ENCODE measurements around the gene TRIM9. TPM values are rescaled to one million over a fixed set of nuclear protein-coding genes. Genes with fewer than 3 reads are reported as not detected.
"Not testable (repeated sequence)": the region's sequence is repeated elsewhere in the genome, so short reads cannot be mapped to it uniquely, and the experiment has no call there.

TRIM9 gene
- total and polyA plus RNA-seq, 2 experiments from 2014 or later, result 2.3 to 4.1 TPM

DNA sequence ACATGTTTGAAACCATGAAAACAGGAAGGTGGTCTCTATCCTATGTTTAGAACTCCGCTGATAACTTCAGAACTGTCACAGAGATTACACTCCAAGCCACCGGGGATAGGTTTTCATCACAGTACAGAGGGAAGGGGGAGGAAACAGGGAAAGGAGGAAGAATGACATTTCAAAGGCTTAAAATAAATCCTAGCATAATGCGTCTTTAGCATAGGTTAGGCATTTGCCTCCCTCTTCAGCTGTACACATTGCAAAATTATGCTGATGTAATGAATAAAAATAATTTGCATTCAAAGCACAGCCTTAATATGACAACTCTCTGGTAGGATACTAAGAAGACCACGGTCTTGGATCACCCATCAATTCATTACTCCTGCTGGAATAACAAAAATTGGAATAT lies 96.3 kb downstream of the TRIM9 start:
- H3K9me3 ChIP-seq (ENCODE audit: low read depth), result no peaks in the 10 kb centered on the region
- H3K27me3 ChIP-seq, result no peaks in the 10 kb centered on the region
- no peak for TF ChIP-seq CTCF (IDR thresholded peaks at IDR 0.05; ENCODE audit: low read depth, low read length)
- DNase-seq (ENCODE audit: low read depth in 1 of 2, low spot score in 1 of 2), result no peak
- no peaks in the 10 kb centered on the region for H3K36me3 ChIP-seq
- H3K4me3 ChIP-seq, result no peak overlapping the region
- H3K4me1 ChIP-seq (ENCODE audit: low read depth), result peaks cover 13% of the 10 kb centered on the region
- H3K27ac ChIP-seq, result no peak overlapping the region

- peak in 1 of 2 donors; percentile 20 for DNase-seq (ENCODE audit: low read depth in 1 of 2, low spot score in 1 of 2)
- no peak for TF ChIP-seq CTCF (IDR thresholded peaks at IDR 0.05; ENCODE audit: low read depth, low read length)
- H3K27me3 ChIP-seq, result no peaks in the 10 kb centered on the region
- H3K4me3 ChIP-seq, result no peak overlapping the region
- peak overlapping the region; percentile 48 for H3K27ac ChIP-seq
- no peaks in the 10 kb centered on the region for H3K9me3 ChIP-seq (ENCODE audit: low read depth)
- no peaks in the 10 kb centered on the region for H3K36me3 ChIP-seq
- H3K4me1 ChIP-seq (ENCODE audit: low read depth), result peaks cover 13% of the 10 kb centered on the region
These were observed 97.2 kb downstream of the TRIM9 start for GRCh38 chr14:50997712-50998111.

DNA sequence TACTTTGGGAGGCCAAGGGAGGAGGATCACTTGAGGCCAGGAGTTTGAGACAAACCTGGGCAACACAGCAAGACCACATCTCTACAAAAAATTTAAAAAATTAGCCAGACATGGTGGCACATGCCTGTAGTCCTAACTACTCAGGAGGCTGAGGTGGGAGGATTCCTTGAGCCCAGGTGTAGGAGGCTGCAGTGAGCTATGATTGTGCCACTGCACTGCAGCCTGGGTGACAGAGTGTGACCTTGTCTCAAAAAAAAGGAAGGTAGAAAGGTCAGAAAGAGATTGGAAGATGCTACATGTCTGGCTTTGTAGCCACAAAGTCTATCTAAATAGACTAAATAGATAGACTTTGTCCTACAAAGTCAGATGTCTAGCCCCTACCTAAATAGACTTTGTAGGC lies 100.7 kb downstream of the TRIM9 start:
- H3K27ac ChIP-seq; H3K27me3 ChIP-seq; H3K9me3 ChIP-seq (ENCODE audit: low read depth); H3K4me3 ChIP-seq; H3K36me3 ChIP-seq; H3K4me1 ChIP-seq (ENCODE audit: low read depth); DNase-seq (ENCODE audit: low read depth in 1 of 2, low spot score in 1 of 2): not testable (repeated sequence)

GRCh38 chr14:50985859-50986331 lies 109.0 kb downstream of the TRIM9 start:
- TF ChIP-seq CTCF (IDR thresholded peaks at IDR 0.05; ENCODE audit: low read depth, low read length), result no peak
- DNase-seq (ENCODE audit: low read depth in 1 of 2, low spot score in 1 of 2), result no peak
- Histone ChIP-seq H3K9me3 (ENCODE audit: low read depth) (no peaks in the 10 kb centered on the region), H3K4me1 (ENCODE audit: low read depth) (no peaks in the 10 kb centered on the region), H3K27ac (no peak overlapping the region), H3K36me3 (no peaks in the 10 kb centered on the region), H3K27me3 (no peaks in the 10 kb centered on the region), H3K4me3 (no peak overlapping the region)

DNA sequence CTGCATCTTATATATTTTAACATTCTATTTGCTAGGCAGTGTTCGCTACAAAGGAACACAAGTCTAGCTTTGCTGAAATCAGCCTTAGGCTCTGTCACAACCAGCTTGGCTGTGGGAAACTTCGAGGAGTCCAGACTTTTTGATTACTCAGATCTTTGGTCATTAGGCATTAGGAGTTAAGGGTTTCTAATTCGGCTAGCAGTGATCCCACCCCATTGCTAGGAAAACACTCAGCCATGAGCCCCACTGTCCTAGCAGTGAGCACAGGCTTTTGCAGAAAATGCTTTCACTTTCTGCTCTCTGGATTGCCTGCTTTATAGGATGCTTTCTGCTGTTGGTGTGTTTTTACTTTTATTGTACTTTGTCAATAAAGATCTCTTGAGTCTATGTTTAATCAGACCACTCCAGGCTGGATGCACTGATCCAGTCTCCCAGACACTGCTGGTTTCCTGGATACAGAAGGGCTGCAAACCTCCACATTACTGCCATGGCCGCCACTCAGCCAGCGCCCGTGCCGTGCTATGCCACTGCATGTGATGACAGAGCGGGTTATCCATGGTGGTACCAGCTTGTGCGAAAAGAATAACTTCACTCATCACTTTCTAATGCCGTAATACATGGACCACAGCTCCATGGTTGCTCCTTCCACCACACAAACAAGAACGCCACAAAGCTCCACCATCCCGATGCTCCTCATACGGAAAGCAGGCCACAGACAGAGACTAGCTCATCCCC lies 109.6 kb downstream of the TRIM9 start:
- H3K4me1 ChIP-seq (ENCODE audit: low read depth), result peaks cover 4% of the 10 kb centered on the region
- no peak overlapping the region for H3K4me3 ChIP-seq
- no peak overlapping the region for H3K27ac ChIP-seq
- no peaks in the 10 kb centered on the region for H3K9me3 ChIP-seq (ENCODE audit: low read depth)
- peak in 1 of 2 donors; percentile 12 for DNase-seq (ENCODE audit: low read depth in 1 of 2, low spot score in 1 of 2)
- H3K36me3 ChIP-seq, result no peaks in the 10 kb centered on the region
- no peak for TF ChIP-seq CTCF (IDR thresholded peaks at IDR 0.05; ENCODE audit: low read depth, low read length)
- H3K27me3 ChIP-seq, result no peaks in the 10 kb centered on the region

- no peak for DNase-seq (ENCODE audit: low read depth in 1 of 2, low spot score in 1 of 2)
- no peak overlapping the region for H3K27ac ChIP-seq
These were observed 110.7 kb downstream of the TRIM9 start for GRCh38 chr14:50984036-50984710.

More at GRCh38 chr14:50984036-50984710, 110.7 kb downstream of the TRIM9 start:
- TF ChIP-seq CTCF (IDR thresholded peaks at IDR 0.05; ENCODE audit: low read depth, low read length), result no peak
- peaks cover 4% of the 10 kb centered on the region for H3K4me1 ChIP-seq (ENCODE audit: low read depth)
- H3K36me3 ChIP-seq, result no peaks in the 10 kb centered on the region
- no peaks in the 10 kb centered on the region for H3K27me3 ChIP-seq
- no peaks in the 10 kb centered on the region for H3K9me3 ChIP-seq (ENCODE audit: low read depth)
- H3K4me3 ChIP-seq, result no peak overlapping the region

All from cardiac muscle cell (in vitro differentiated cells and primary cell).